T-helper 1 cell (primary cell): ENCODE results near the gene ZIC1.

Source experiments
- DNase-seq, 5 donors: peaks; one replicate each; pipeline ENCODE4 v3.0.0-alpha.2; 2012 to 2020

The ZIC1 gene

GRCh38 chr3:147380387-147380951, 28.7 kb upstream of the ZIC1 start:
- DNase-seq, result no peak

DNA sequence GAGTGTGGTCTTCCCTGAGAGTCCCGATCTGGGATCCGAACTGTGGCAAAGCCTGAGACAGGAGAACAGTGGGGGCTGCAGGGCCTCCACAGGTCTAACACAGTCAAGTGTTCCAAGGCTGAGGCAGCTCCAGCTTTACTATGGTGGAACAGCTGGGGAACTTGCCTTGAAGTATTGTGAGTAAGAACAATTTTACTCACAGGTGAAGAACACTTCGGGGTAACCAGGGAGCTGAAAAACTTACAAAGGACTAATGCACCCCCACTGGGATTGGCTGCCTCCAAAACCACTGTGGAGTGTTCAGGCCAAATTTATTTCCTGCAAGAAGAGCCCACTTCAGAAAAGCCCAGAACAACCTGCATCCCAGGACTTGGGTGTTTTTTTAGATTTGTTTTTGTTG, 28.2 kb upstream of the ZIC1 start:
- DNase-seq, result no peak

DNA sequence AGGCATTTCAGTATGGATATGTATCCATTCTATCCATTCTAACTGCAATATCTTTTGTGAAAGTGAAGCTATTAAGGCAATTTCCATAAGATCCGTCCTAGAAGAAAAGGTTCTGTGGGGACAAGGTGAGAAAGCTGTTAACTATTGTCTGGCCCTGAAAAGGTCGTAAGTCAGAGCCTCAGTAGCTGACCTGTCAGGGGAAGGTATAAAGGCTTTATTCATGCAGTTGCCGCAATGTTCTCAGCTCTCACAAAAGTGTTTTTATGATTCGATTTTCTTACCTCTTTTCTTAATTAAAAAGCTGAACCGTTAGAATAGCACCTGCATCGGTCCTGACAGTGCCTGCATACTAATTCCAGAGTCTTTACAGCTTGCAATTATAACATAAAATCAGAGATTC, 27.6 kb upstream of the ZIC1 start:
- no peak for DNase-seq

DNA sequence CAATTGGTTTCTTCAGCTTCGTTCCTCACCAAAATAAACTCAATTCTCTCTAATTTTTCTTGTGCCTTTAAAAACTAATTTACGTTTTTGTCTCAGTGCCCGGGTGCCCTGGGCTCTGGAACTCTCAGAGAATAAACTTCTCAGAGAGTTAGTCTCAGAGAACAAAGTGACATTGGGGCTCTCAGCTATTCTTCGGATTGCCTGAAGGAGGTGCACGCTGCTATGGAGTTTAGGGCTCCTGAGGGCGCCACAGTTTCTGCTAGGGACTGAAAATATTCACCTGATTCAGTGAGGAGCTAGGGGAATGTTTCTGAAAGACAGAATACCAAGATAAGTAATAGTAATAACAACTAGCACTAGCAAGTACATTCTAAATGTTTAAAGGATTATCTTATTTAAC, 25.5 kb upstream of the ZIC1 start:
- no peak for DNase-seq

DNA sequence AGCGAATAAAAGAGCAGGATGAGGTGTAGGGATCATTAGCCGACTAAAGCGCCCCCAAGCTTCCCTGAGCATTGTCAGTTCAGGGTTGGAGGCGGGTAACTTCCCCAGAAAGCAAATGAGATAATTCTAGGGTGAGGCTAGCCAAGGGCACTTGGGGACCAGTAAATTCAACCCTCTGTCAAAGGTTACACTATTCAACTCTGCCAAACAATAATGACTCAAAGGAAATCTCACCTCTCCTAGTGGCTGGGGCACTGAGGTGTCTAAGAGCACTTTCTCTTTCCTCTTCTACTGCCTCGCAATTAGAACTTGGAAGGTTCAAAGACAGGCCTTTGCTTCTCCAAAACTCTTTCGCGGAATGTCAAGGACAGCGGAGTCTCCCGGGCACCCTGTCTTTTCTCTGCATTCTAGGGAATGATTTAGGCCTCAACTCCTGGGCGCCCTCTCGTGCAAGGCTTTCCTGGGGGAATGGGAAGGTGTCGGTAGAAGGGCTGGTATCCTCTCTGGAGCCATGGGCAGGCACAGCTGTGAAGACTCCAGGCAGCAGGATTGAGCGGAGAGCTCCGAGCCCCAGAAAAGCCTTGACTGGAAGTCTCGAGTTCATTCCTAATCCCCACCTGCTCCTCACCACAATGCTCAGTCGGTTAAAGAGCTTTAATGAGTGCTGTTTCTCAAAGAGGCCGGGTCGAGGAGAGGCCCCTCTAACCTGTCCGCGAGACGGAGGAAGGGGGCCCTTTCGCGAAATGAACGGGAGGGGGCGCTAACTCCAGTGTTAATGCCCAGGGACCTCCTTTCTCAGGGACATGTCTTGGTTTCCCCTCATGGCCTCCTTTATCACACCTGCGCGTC, 24.7 kb upstream of the ZIC1 start:
- DNase-seq, result no peak

- DNase-seq, result no peak
These were observed 23.8 kb upstream of the ZIC1 start for GRCh38 chr3:147385059-147386012.

DNA sequence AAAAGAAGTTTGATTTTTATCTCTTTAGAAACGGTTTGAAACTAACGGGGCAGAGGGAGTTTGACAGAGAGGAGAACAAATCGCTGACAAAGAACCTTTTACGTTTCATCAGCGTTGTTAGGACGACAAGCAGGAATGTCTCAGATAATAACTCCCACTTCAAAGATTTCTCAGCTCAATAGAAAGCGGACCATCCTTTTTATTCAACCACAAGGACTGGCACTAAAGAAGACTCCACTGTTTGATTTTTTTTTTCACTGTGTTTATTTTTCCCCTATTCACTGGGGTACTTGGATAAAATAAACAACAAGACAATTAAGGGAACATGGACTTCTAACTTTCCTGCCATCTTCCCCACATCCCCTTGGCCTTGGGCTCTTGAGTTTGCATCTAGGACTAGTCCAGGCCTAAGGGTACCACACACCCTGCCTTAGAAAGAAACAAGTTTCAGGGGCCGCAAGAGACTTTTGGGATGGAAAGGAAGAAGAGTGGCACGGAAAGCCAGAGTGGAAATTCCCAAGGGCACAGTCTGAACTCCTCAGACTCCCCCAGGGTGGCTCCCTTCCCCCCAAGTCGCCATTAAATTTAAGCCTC, 21.8 kb upstream of the ZIC1 start:
- no peak for DNase-seq

- DNase-seq, result no peak
These were observed 21.1 kb upstream of the ZIC1 start for GRCh38 chr3:147387885-147388699.

DNA sequence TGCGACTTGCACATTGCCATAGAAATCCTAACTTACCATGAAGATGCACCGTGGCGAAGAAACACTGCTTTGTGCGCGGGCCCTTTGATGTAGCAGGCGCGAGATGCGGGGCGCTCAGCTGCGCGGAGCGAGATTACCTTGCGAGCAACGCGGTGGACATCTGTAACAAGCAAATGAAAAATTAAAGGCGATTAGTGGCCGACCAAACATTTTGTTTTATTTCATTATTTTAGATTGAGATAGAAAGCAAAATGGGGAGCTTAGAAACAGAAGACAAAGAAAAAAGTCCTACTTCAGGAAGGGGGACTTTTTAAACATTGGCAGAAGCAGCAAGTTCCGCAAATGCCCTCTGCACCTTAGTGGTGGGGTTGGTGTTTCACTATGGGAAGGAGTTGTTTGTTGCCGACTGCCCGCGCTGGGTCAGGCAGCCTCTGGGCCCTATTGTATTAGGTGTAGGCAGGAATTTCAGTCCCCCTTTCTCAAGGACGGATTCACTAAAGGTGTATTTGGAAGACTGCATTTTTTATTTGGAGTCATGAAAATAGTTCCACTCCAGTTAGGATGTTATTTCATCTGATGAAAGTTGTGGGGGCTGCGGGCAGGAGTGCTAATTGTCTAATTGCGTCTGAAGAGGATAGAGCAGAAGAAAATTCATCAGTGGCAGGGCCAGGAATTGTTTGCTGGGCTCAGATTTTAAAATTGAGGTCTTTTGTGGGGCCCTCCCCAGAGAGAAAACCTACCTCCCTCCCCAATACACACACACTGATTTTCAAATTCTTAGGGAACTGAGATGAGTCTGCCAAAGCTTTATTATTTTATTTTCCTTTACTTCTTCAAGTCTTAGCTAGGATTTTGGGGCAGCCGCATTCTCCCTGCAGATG, 20.2 kb upstream of the ZIC1 start:
- DNase-seq, result no peak

DNA sequence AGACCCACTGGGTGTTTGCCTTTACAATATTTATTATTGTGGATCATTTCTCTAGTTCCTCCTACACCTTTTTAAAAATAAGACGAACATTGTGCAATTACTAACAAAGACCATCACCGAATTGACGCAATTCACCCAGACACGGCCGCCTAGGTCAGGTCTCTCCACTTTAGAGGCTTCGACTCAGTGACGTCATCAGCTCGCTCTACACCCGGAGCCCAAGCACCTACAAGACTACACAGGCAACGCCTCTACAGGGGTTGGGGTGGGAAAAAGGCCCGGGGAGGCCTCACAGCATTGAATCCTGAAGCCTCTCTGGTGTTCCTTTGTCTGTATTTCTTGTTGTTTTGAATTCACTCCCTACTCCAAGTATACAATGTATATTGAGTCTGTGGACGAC, 19.4 kb upstream of the ZIC1 start:
- no peak for DNase-seq

DNA sequence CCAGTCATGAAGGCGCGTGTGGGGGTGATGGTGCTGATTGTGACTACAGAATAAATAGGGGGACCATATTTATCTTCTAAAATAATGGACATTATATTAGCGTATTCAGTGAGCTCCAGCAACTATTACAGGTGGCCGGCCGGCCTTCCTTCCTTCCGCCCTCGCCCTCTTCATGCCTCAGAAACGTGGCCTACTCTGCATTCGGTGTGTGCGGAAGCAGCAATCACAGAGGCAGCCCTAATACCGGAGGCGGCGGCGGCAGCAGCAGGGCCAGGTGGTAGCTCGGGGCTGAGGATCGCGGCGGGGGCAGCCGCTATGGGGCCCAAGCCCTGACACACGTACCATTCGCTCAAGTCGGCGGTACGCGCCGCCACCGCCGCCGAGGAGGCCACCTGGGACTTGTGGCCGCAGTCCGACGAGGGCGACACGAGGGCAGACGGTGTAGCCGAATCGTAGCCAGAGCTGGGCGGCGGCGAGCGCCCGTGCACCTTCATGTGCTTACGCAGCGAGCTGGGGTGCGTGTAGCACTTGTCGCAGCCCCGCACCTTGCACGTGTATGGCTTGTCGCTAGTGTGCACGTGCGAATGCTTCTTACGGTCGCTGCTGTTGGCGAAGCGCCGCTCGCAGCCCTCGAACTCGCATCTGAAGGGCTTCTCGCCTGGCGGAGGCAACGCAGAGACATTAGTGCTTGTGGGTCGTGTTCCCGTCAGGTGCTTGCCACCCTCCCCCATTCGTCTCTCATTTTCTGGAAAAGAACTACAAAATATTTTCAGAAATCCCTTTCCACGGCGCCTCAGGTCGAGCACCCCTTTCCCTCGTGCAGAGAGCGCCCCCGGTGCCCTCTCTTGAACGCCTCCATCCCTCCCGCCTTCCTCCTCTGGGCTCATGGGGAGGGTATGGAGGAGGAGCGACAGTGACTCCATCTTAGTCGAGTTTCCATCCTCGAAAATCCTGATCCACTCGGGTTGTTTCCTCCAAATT, 18.3 kb upstream of the ZIC1 start:
- DNase-seq, result no peak

GRCh38 chr3:147391781-147392624, 17.2 kb upstream of the ZIC1 start:
- DNase-seq, result no peak

DNA sequence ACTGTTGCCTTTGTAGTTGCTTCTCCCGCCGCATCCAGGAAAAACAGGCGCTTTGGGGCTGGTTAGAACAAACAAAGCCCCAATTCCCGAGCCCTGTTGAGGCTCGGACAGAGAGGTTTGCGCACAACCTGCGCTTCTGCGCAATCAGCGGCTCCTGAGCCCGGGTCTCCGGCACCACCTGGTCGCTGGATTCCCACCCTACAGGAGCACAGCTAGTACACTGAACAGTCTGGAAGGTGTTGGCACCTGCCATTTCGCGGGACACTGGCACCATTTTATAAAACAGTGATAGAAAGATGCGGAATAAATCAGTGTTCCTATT, 16.6 kb upstream of the ZIC1 start:
- DNase-seq, result no peak

GRCh38 chr3:147393261-147393942, 15.8 kb upstream of the ZIC1 start:
- no peak for DNase-seq

GRCh38 chr3:147393943-147394883, 15.0 kb upstream of the ZIC1 start:
- no peak for DNase-seq

DNA sequence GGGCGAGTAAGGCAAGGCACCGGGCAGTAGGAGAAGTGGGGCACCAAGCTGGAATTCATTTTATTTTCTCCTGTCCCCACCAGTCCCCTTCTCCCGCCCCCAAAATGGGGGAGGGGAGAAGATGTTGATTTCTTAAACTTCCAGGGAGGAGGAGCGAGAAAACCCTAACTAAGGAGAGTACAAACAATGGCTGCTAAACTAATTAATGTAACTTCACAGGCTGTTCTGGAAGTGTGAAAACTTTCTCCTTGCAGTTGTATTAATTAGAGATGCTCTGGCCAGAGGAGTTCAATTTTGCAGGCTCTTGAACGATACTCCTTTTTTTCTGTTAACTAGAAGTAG, 14.3 kb upstream of the ZIC1 start:
- no peak for DNase-seq
